NCI-H2196 (cell line): ENCODE data around the gene SMOC2.

Source experiments
- DNase-seq: peaks from one replicate; lab custom pipeline; 2025; ENCODE audit not compliant: unreplicated experiment; lab: John Stamatoyannopoulos, UW

Gene SMOC2

DNA sequence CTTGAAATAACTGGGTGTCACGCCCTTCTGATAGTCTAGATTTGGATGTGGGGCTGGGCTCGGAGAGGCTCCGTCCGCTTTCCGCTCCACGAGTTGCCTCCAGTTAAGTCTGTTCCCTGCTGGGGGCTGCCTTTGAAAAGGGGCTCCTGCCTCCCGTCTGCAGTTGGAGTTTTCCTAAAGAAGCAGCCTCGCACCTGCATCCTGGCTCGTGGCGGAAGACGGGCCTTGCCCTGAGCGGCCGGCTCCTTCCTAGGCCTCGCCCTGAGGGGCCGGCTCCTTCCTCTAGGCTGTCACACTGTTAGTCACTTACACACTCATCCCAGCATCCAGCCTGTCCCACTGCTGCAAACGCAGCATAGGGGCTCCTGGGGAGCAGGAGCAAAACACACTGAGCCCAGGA is 74.4 kb downstream of the SMOC2 start:
- no peak for DNase-seq

DNA sequence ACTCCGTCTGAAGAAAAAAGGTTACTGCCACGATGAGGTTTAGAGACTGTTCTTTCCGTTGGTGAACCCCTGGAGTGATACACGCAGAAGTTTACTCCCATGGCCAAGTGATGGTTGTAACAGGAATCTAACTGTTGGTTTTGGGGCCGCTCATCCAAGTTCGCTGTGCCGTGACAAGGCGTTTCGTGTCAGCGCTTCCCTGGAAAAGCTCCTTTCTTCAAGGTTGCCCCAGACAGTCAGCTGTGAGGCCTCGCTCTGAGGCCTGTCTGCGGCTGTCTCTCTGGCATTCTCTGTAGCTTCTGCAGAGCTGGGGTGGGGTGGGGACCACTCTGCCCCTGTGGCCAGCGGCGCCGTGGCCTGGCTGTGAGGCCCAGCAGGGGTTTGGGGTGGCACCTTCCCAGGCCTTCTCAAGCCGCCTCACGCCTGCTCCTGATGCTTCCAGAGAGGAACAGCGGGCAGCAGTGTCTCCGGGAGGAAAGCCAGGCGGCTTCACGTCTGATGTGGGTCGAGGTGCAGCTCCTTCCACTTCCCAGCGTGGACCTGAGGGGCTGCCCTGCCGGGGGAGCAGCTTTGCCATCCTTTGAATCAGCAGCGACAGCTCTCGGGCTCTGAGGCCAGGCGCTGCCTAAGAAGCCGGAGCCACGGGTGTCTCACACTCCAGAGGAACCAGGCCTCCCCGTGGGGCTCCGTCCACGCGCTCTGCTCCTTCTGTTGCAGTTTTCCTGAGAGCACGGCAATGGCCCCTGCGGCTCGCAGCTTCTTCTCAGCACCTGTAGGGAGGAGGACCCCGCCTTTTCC is 76.2 kb downstream of the SMOC2 start:
- no peak for DNase-seq

DNA sequence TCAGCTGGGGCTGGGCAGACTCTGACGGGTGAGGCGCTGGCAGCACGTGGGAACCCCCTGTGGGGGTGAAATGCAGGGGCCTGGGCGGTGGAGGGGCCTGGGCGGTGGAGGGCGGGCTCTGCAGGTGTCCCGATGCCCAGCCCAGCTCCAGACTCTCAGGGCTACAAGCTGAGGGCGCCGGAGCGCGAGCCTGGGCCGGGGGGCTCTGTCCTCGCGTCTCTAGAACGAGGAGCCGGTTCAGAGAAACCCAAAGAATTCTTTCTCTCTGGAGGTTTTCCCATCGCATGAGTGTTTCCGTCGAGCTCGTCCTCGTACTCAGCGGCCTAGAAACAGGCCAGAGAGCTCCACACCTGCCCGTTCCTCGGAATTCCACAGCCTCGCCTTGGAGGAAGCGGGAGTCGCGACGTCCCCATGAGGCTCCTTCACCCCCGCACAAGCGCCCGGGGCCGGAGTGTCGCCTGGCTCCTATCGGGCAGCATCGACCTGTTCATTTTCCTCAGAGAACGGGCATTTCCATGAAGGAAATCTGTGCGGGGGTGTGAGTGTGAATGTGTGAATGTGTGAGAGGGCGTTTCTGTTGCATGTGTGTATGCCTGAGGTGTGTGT is 76.9 kb downstream of the SMOC2 start:
- no peak for DNase-seq

DNA sequence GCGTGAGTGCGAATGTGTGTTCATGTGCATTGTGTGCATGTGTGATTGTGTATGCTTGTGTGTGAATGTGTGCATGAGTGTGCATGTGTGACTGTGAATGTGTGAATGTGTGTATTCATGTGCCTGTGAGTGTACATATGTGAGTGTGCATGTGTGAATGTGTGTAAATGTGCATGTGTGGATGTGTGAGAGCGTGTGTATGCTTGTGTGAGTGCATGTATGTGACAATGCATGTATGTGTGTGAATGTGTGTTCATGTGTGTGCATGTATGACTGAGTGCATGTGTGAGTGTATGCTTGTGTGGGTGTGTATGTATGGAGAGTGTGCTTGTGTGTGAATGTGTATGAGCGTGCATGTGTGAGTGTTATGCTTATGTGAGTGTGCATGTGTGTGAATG is 77.4 kb downstream of the SMOC2 start:
- no peak for DNase-seq

DNA sequence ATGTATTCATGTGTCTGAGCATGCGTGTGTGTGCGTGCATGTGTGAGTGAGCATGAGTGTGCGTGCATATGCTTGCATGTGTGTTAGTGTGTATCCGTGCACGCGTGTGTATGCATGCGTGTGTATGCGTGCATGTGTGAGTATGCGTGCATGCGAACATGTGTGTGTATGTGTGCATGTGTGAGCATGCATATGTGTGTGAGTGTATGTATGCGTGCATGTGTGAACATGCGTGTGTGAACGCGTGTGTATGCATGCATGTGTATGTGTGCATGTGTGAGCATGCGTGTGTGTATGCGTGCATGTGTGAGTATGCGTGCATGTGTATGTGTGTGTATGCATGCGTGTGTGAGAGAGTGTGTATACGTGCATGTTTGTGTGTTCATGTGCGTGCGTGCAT is 77.9 kb downstream of the SMOC2 start:
- no peak for DNase-seq

DNA sequence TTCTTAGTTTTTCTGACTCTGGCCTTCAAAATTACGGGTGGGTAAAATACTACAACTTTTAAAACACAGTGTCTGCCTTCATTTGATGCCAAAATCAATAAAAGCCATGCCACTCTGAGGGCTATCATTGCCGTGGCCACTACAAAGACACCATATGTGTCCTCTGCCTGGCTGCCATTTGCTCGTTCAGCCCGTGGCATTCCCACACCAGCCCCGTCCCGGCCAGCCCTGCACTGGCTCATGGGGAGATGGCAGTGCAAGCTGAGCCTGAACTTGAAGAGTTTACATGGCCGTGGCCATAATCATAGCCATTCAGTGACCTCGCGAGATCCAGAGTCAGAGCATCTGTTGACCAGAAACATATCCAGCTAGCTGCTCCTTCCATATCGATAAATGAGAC is 79.2 kb downstream of the SMOC2 start:
- DNase-seq, result no peak

DNA sequence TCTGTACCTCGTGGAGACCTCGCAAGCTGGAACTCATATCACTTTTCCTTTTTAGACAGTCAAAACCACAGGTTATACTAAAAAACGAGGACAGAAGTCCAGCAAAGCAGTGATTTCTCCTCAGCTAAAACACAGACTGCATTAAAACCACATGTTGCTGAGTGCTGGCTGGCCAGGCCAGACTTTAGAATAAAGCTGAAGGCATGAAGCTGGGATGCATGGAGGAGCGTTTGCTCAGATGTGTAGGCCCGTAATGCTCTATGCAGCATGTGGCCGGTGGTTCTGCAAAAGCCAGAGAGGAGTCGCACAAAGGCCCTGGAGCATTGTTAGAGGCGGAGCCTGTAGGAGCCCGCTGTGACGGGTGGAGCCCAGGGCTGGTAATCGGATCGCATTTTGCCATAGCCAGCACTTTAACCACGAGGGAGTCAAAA is 83.6 kb downstream of the SMOC2 start:
- DNase-seq, result no peak

DNA sequence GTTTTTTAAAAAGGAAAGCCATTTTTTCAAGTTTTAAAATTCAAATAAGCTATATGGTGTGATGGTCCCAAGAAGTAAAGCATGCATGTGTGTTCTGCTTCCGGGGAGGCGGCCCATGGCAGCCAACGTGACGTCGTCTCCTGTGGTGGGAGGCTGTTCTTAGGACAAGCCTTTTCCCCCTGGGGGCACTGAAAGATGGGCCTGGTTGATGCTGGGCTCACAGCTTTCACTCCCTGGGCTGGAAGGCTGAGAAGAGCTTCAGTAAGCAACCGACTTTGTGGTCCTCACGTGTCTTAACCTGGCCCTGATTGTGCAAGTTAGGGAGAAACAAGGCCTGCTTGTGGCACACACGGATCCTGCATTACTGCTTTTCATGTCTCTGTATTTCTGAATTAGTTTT is 84.1 kb downstream of the SMOC2 start:
- no peak for DNase-seq

DNA sequence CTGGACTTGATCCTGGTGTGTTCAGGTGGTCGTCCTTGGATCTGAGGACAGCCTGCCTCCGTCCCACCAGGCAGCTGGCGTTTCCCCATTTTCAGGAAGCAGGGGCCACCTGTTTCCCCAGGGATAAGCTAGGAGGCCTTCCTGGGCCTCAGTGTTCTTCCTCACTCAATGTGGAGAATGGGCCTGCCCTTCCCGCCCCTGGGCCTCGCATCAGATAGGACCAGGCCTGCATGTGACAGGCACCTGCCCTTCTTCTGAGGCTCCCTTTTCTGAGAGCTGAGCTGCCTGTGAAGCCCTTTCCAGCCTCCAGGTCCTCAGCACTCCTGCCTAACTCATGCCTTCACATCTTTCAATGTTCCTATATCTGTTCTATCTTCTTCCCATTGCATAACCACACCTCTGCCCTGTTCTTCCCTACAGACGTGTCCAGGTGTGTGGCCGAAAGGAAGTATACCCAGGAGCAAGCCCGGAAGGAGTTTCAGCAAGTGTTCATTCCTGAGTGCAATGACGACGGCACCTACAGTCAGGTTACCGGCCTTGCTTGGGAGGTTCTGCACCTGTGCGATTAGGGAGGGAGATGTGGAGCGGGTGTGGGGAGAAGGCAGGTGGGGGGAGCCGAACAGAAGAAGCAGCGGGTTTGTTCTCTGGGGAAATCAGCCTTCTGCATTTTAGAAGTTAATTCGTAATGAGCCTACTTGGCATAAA is 85.1 kb downstream of the SMOC2 start:
- DNase-seq, result no peak

DNA sequence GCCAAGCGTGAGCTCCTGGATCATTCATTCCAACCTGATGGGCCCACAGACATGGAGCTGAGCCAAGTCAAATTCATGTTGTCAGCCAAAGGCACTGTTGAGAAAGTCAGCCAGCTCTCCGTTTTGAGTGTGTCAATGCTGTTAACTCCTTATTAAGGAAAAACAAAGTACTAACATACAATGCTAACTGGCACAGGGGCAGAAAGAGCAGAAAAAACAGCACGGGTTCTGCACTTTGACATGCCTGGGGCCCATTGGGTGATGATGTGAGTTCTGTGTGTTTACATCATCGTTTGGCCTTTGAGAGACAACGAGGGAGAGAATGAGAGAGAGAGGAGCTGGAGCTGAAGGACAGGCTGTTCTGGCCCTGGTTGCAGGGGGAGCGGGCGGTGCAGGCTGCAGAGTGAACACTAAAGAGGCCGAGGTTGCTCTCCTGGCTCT is 85.9 kb downstream of the SMOC2 start:
- peak; percentile 14 for DNase-seq

DNA sequence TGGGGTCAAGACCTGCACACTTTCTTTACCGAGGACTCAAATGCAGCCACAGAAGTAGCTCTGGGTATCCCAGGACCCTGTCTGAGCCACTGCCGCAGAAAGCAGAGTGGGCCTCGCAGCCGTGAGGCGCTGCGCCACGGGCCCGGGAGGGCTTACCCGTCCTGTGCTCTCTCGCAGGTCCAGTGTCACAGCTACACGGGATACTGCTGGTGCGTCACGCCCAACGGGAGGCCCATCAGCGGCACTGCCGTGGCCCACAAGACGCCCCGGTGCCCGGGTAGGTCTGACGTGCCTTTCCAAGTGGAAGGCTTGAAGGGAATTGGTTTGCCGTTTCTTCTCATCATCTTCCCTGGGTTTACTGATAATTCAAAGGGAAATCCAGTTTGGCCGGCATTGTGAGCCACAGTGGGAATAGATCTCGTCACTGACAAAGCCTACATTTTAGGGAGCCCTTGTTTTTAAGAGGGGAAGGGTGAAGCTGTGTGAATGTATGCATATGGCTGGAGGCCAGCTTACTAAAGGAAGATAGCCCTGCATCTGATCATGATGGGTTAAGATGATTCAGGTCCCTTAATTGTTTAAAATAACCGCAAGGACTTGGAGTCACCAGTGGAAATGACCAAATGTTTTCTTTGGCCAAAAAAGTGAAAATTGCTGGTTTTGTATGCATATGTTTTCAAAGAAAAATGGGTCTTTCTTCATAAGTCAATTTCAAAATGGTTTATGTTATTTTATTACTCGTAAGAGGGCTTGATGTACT is 86.6 kb downstream of the SMOC2 start:
- no peak for DNase-seq

DNA sequence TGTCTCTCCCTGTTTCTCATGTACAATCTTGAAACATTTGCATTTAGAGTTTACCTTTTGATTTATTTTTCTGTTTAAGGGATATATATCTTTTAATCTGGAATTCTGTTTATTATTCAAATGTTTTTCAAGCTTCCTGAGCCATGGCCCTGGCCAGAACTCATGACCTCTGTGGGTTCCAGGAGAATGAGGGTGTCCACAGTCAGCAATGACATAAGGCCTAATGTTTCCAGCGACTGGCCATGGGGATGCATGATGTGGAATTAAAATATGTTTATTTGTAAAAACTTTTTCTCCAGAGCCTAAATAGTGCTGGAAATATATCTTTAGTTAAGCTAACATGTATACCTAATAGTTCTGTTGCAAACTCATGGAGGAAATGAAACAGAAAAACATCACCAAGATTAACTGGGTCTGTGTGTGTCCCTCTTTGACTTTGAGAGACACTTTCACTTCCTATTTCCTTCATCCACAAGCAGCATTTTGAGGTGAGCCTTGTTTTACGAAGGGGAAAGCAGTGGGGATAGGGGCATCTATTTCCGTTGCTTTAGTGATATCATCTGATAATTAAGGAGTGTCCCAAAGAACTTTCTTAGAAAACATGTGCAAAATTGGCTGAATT is 87.6 kb downstream of the SMOC2 start:
- no peak for DNase-seq

DNA sequence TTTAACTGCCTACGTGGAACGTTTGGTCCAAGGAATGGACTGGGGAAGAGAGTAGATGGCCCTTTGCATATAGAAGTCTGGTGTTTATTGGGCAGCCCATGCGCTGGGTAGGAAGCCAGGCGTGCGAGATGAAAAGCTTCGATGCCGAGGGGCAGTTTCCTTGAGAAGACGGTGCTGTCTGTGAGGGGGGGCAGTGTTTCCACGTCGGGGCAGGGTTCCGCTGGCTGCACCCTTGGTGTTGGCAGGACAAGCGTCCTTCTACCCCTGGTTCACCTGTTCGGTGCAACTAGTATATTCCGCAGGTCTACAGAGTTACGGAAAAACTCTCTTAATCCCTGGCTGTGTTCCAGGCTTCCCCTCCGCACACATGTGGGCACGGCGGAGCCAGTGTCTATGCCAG is 88.2 kb downstream of the SMOC2 start:
- no peak for DNase-seq

DNA sequence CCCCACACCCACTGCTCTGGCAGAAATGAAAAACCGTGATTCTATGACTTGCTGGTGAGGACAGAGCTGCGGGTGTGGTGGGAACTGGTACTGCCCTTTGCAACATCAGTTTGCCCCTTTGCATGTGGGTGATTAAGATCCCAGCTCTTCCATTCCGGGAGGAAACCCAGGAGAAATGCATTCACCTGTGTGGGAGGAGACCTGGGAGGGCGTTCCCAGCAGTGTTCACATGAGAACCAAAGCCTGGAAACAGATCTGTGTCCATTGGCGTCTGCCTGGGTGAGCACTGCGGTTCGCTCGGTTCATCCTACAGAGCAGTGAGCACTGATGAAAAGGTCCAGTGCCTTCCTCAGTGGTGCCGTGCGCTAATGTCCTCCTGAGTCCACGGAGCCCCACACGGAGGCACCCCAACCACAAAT is 89.7 kb downstream of the SMOC2 start:
- no peak for DNase-seq

DNA sequence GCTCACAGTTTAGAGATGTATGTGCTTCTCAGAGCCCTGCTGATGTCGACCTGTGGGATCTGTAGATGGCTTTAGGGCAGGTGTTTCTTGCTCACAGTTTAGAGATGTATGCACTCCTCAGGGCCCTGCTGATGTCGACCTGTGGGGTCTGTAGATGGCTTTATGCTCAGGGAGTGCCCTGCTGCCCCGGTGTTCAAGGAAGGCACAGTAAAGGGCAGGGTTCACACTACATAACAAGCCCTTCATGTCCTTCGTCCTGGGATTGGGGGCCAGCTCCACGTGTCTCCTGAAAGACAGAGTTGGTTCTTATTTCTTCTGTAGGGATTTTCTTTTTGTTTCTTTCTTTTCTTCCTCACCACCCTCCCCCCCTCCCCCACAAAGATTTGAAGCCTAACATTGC is 91.1 kb downstream of the SMOC2 start:
- no peak for DNase-seq

DNA sequence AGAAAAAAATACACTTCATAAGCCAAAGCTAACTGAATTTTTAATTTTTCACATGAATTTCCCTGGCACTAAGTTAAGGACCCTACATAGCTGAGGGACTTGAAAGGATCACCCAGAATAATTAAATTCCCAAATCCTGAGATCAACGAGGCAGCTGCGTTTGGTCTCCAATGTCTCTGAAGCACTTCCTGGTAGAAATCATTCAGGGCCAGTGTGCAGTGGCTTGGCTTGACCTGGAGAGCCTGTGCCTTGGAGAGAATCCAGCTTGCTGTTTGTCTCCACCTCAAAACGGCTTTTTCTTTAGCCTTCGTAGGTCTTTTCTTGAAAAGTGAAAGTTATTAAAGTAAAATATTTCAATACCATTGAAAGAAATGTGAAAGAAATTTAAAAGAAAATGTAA is 92.4 kb downstream of the SMOC2 start:
- DNase-seq, result peak; percentile 27

DNA sequence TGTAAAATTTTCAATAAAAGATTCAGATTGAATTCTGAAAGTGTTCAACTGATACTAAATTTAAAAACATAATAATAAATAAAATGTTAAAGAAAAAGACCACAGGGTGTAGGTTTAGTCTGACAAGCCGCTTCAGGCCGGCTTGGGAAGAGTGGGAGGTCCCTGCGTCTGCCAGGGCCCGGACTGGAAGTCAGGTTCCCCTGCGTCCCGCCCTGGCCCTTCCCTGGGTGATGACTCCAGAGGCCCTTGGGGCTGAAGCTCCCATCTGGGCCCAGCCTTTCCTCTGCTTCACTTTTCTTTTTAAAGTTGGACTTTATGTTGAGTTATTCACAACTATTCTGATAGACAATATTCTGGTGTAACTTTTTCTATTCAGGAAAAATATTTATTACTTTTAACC is 93.3 kb downstream of the SMOC2 start:
- no peak for DNase-seq

DNA sequence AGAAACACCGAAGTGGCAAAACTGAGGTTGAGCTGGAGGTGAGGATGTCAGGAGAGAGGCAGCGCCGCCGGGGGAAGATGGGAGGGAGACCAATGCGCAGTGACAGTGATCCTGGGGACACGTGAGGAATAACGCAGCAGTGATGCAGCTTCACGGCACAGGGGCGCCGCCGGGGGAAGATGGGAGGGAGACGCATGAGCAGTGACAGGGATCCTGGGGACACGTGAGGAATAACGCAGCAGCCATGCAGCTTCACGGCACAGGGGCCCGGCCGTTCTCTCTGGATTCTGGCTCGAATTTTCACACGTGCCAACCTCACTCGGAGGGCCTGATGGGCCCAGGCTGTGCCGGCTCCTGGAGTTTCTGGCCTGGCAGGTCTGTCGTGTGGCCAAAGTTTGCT is 94.7 kb downstream of the SMOC2 start:
- no peak for DNase-seq

DNA sequence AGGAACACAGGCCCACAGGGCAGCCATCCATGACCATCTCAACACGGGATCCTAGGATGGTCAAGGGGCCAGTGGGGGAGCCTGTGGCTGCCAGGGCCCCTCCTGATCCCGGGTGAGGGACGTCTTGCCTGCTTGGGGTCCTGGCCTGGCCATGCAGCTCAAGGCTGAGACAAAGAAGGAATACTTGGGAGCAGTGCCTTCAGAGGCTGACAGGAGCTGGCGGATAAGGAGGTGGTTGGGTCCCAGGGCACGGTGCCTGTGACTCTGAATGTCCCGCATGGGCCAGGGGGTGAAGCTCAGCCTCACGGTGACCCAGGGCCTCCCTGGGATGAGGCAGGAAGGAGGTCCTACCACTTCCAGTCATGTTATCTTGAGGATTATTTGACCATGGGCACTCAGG is 95.2 kb downstream of the SMOC2 start:
- no peak for DNase-seq

DNA sequence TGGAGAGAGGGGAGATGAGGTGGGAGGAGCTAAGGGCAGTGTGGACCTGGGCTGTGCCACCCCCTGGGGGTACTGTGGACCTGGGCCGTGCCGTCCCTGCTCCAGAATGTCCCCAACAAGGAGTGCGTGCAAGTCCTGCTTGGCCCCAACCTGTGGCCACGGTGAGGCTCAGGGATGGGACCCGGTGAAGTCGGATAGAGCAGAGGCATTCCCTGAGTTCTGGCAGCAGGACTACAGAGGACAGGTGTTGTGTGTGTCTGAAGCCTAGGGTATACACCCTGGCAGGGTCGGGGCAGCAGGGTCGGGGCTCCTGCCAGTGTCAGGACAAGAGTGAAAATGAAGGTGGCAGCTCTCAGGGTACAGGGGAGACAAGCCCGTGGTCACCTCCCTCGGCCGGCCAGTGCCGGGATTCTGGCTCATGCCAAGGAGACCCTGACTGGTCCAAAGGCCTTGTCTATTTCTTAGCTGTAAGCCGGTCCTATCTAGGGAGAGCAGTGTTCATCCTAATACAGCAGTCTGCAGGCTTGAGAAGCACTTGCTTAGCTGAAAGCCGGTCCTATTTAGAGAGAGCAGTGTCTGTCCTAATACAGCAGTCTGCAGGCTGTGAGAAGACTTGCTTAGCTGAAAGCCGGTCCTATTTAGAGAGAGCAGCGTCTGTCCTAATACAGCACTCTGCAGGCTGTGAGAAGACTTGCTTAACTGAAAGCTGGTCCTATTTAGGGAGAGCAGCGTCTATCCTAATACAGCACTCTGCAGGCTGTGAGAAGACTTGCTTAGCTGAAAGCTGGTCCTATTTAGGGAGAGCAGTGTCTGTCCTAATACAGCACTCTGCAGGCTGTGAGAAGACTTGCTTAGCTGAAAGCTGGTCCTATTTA is 95.9 kb downstream of the SMOC2 start:
- DNase-seq, result no peak
